DND-41 (cell line): ENCODE results near the gene AHCYL1.

Source experiments
- ATAC-seq: fragments of 200-7000 bp; cut with Tn5 transposase; 3 replicates; pipeline ENCODE4 v1.9.1; 2021; ENCODE audit warnings: low read depth; ENCODE audit not compliant: insufficient read depth
- DNase-seq: peaks from one replicate; pipeline ENCODE4 v3.0.0-alpha.2; 2020
- H2AFZ ChIP-seq: 2 replicates; pipeline ENCODE4 v1.6.0; 2012; ENCODE audit warnings: low read depth, low read length
- H3K27ac ChIP-seq: 2 replicates; pipeline ENCODE4 v1.5.1; 2012; ENCODE audit warnings: low read length, inconsistent platforms
- H3K27me3 ChIP-seq: fragments of 200-600 bp; sonication (generic); 2 replicates; pipeline ENCODE4 v1.6.0; 2012; ENCODE audit warnings: low read length, mild to moderate bottlenecking, inconsistent platforms; ENCODE audit not compliant: insufficient read depth, poor library complexity
- H3K36me3 ChIP-seq: 2 replicates; pipeline ENCODE4 v1.5.1; 2012; ENCODE audit warnings: low read length, inconsistent platforms; ENCODE audit not compliant: insufficient read depth
- H3K4me1 ChIP-seq: 2 replicates; pipeline ENCODE4 v1.5.1; 2012; ENCODE audit warnings: mild to moderate bottlenecking, low read length; ENCODE audit not compliant: insufficient read depth
- H3K4me2 ChIP-seq: 2 replicates; pipeline ENCODE4 v1.6.0; 2012; ENCODE audit warnings: mild to moderate bottlenecking, moderate library complexity, low read length, inconsistent platforms; ENCODE audit not compliant: insufficient read depth
- H3K4me3 ChIP-seq, 2 experiments: fragments of 200-600 bp in 1 of 2; shearing (Covaris generic) in 1 of 2; 2 replicates each; pipeline ENCODE4 v1.5.1; 2012 to 2016; ENCODE audit warnings: inconsistent platforms in 2 of 2, low read length in 2 of 2, mild to moderate bottlenecking in 2 of 2, low read depth in 1 of 2, moderate library complexity in 1 of 2
- H3K79me2 ChIP-seq: 2 replicates; pipeline ENCODE4 v1.6.0; 2012; ENCODE audit warnings: low read length, inconsistent platforms; ENCODE audit not compliant: insufficient read depth
- H3K9ac ChIP-seq: 2 replicates; pipeline ENCODE4 v1.6.0; 2012; ENCODE audit warnings: low read depth, mild to moderate bottlenecking, inconsistent platforms, low read length, moderate library complexity
- H3K9me3 ChIP-seq: 2 replicates; pipeline ENCODE4 v1.5.1; 2012; ENCODE audit warnings: low read length, moderate library complexity, mild to moderate bottlenecking, inconsistent platforms; ENCODE audit not compliant: insufficient read depth, severe bottlenecking
- H4K20me1 ChIP-seq: 2 replicates; pipeline ENCODE4 v1.6.0; 2012; ENCODE audit warnings: low read length; ENCODE audit not compliant: insufficient read depth
- EZH2 ChIP-seq: IDR thresholded peaks from 3 replicates; pipeline ENCODE4 v1.6.1; 2012; ENCODE audit warnings: borderline replicate concordance, low read depth, mild to moderate bottlenecking, moderate library complexity, low read length, inconsistent platforms; ENCODE audit not compliant: severe bottlenecking
- TF ChIP-seq, protein P1 (sequence below): IDR thresholded peaks from 2 replicates; pipeline ENCODE4 v1.5.1; 2012; ENCODE audit warnings: borderline replicate concordance, low read length, moderate library complexity, mild to moderate bottlenecking; ENCODE audit not compliant: poor library complexity, severe bottlenecking; ENCODE audit errors: extremely low read depth

The AHCYL1 gene

GRCh38 chr1:109997867-109998229 lies 13.3 kb downstream of the AHCYL1 start:
- Histone ChIP-seq H3K27ac (no peak overlapping the region), H3K9me3 (no peaks in the 10 kb centered on the region), H3K79me2 (peaks cover 70% of the 10 kb centered on the region), H3K36me3 (peaks cover 18% of the 10 kb centered on the region; the same call in 1 of the 2 replicates), H4K20me1 (peaks cover 6% of the 10 kb centered on the region; the same call in 1 of the 2 replicates), H3K27me3 (no peaks in the 10 kb centered on the region), H2AFZ (no peak overlapping the region), H3K4me2 (no peak overlapping the region), H3K4me3 (no peak overlapping the region), H3K9ac (no peak overlapping the region), H3K4me1 (no peaks in the 10 kb centered on the region)
- TF ChIP-seq, protein P1, sequence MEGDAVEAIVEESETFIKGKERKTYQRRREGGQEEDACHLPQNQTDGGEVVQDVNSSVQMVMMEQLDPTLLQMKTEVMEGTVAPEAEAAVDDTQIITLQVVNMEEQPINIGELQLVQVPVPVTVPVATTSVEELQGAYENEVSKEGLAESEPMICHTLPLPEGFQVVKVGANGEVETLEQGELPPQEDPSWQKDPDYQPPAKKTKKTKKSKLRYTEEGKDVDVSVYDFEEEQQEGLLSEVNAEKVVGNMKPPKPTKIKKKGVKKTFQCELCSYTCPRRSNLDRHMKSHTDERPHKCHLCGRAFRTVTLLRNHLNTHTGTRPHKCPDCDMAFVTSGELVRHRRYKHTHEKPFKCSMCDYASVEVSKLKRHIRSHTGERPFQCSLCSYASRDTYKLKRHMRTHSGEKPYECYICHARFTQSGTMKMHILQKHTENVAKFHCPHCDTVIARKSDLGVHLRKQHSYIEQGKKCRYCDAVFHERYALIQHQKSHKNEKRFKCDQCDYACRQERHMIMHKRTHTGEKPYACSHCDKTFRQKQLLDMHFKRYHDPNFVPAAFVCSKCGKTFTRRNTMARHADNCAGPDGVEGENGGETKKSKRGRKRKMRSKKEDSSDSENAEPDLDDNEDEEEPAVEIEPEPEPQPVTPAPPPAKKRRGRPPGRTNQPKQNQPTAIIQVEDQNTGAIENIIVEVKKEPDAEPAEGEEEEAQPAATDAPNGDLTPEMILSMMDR, result no peak
- no peak for TF ChIP-seq EZH2
- ATAC-seq (no peak), DNase-seq (no peak)

GRCh38 chr1:110002695-110003094 lies 18.1 kb downstream of the AHCYL1 start:
- no peak overlapping the region for H3K4me3 ChIP-seq
- no peaks in the 10 kb centered on the region for H3K9me3 ChIP-seq
- no peak overlapping the region for H3K4me2 ChIP-seq
- no peak overlapping the region for H3K9ac ChIP-seq
- TF ChIP-seq, protein P1, result no peak
- TF ChIP-seq EZH2, result no peak
- H3K27me3 ChIP-seq, result no peaks in the 10 kb centered on the region
- no peak overlapping the region for H2AFZ ChIP-seq
- no peak for ATAC-seq
- no peak for DNase-seq
- H3K36me3 ChIP-seq, result no peaks in the 10 kb centered on the region
- no peak overlapping the region for H3K27ac ChIP-seq
- peaks cover 58% of the 10 kb centered on the region for H3K79me2 ChIP-seq
- H3K4me1 ChIP-seq, result peaks cover 5% of the 10 kb centered on the region
- peaks cover 6% of the 10 kb centered on the region for H4K20me1 ChIP-seq

GRCh38 chr1:110003747-110004428 lies 19.3 kb downstream of the AHCYL1 start:
- Histone ChIP-seq H3K4me1 (peaks cover 5% of the 10 kb centered on the region), H4K20me1 (peaks cover 6% of the 10 kb centered on the region), H3K36me3 (peaks cover 5% of the 10 kb centered on the region), H3K9me3 (no peaks in the 10 kb centered on the region), H3K4me3 (no peak overlapping the region), H3K27ac (0 out of 2 replicates have a peak overlapping the region, but pooled peaks have one; percentile 19), H3K79me2 (peaks cover 52% of the 10 kb centered on the region), H3K27me3 (no peaks in the 10 kb centered on the region), H3K4me2 (no peak overlapping the region), H2AFZ (no peak overlapping the region), H3K9ac (no peak overlapping the region)
- peak; percentile 79 for ATAC-seq
- peak; percentile 42 for DNase-seq
- TF ChIP-seq, protein P1, result no peak
- no peak for TF ChIP-seq EZH2

DNA sequence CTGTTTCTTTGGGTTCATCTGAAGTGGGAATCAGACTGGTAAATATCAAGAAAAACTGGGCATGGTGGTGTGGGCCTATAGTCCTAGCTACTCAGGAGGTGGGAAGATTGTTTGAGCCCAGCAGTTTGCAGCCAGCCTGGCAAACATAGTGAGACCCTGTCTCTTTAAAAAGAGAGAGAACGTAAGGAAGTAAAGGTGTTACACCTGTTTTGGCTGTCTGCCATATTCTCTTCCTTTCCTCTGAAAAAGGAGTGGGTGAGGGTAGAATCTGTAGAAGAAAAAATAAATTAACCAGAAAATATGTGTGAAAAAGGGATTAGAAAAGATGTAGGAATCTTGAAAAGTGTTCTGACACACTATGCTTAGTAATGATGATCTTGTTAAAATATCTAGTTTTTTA lies 20.0 kb downstream of the AHCYL1 start:
- DNase-seq (no peak), ATAC-seq (no peak)
- Histone ChIP-seq H3K4me3 (no peak overlapping the region), H3K9me3 (no peaks in the 10 kb centered on the region), H3K27me3 (no peaks in the 10 kb centered on the region), H2AFZ (no peak overlapping the region), H3K79me2 (peaks cover 49% of the 10 kb centered on the region), H3K9ac (no peak overlapping the region), H3K27ac (0 out of 2 replicates have a peak overlapping the region, but pooled peaks have one; percentile 19), H3K4me1 (peaks cover 5% of the 10 kb centered on the region), H3K4me2 (no peak overlapping the region), H3K36me3 (peaks cover 11% of the 10 kb centered on the region), H4K20me1 (peaks cover 6% of the 10 kb centered on the region)
- TF ChIP-seq EZH2, result no peak
- TF ChIP-seq, protein P1, result no peak
